Transverse colon (tissue), 4 donors: ENCODE results near the gene CDK5.

Experiments used
- EP300 ChIP-seq: sonication (generic); formaldehyde crosslinking; IDR thresholded peaks from one replicate; pipeline ENCODE4 v1.6.1; 2017; ENCODE audit warnings: antibody characterized with exemption, low read depth
- POLR2A ChIP-seq: fragments of 450-650 bp; IDR thresholded peaks from one replicate; pipeline ENCODE4 v1.6.1; 2016; ENCODE audit warnings: antibody characterized with exemption, mild to moderate bottlenecking, moderate library complexity
- POLR2AphosphoS5 ChIP-seq, 3 donors: sonication (generic); formaldehyde crosslinking; IDR thresholded peaks; one replicate each; pipeline ENCODE4 v1.6.1; 2016; ENCODE audit warnings: antibody characterized with exemption in 3 of 3
- TF ChIP-seq, protein P1 (sequence below), 5 experiments: fragments of 200-600 bp in 3 of 5; fragments of 450-650 bp in 2 of 5; sonication (generic) in 3 of 5; IDR thresholded peaks; 1 replicate in 2 of 5; 2 replicates in 3 of 5; pipeline ENCODE4 v1.5.1; 2016 to 2017; ENCODE audit warnings: antibody characterized with exemption in 5 of 5, inconsistent platforms in 3 of 5, mild to moderate bottlenecking in 2 of 5, moderate library complexity in 1 of 5

DNA sequence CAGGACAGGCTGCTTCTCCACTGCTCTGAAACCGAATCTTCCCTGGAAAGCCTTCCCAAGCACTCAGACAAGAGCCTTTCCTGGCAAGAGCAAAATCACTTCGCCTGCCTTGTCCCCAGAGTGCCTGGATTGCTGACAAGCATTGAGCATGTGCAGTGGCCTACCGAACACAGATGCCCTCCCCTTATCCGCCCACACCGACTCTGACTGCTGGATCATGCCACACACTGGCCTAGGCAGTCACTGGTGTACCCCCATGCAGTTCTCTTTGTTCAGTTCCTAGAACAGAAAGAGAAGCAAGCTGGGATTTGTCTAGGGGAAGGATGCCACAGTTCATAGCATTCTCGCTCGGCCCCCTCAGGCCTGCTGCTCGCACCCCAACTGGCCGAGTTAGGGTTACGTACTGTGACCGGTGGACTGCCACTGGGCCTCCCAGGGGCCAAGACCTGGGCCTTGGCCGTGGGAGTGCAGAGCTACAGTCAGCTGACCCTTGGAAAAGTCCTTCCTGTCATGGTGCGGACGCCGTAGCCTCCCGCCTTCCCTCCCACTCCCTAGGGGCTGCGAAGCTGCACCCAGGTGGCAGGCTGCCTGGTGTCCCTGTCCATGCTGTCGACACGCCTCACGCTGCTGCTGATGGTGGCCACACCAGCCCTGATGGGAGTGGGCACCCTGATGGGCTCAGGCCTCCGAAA is 22.5 kb downstream of the CDK5 start:
- TF ChIP-seq, protein P1, sequence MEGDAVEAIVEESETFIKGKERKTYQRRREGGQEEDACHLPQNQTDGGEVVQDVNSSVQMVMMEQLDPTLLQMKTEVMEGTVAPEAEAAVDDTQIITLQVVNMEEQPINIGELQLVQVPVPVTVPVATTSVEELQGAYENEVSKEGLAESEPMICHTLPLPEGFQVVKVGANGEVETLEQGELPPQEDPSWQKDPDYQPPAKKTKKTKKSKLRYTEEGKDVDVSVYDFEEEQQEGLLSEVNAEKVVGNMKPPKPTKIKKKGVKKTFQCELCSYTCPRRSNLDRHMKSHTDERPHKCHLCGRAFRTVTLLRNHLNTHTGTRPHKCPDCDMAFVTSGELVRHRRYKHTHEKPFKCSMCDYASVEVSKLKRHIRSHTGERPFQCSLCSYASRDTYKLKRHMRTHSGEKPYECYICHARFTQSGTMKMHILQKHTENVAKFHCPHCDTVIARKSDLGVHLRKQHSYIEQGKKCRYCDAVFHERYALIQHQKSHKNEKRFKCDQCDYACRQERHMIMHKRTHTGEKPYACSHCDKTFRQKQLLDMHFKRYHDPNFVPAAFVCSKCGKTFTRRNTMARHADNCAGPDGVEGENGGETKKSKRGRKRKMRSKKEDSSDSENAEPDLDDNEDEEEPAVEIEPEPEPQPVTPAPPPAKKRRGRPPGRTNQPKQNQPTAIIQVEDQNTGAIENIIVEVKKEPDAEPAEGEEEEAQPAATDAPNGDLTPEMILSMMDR (IDR thresholded peaks at IDR 0.05): no peak
- TF ChIP-seq POLR2A (no peak), POLR2AphosphoS5 (IDR thresholded peaks at IDR 0.05) (no peak), EP300 (no peak)
